ENCODE data around the gene B3GALT6.

The B3GALT6 gene

GRCh38 chr1:1232796-1233566, 944 bp downstream of the B3GALT6 start:
- DNase-seq (ENCODE audit: low read depth): no peak

- no peak for DNase-seq (ENCODE audit: low read depth)
Measured at GRCh38 chr1:1233567-1233892, 1.5 kb downstream of the B3GALT6 start.

GRCh38 chr1:1234180-1234808, 2.3 kb downstream of the B3GALT6 start:
- DNase-seq (ENCODE audit: low read depth): no peak

DNA sequence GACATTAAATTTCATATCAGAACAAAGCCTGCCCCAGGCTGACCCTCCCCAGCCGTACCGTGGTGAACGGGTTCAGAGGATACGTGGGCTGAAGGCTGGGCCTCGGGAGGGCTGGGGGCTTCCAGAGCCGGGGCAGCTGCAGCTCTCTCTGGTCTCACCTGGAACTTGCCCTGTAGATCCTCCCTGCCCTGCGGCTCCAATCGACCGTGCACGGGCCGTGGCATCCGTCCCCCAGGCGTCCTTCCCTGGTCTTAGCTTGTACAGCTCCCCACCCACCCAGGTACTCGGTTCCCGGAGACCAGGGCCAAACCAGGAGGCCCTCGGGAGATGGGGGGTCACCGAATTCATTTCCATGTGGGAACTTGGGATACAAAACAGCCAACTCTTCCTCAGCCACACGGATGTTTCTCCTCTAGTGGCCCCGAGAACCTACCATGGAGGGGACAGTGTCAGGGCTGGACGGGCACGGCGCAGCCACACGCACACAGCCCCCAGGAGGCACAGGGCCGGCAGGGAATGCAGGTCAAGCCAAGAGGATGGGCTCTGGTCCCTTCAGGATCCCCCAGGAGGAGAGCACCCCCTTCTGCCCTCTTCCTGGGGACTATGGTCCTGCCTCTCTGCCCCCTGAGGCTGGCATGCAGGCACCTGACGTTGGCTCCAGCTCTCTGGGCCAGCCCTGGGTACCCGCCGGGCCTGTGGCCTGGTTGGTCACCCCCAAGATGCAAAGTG, 3.1 kb downstream of the B3GALT6 start:
- no peak for DNase-seq (ENCODE audit: low read depth)

DNA sequence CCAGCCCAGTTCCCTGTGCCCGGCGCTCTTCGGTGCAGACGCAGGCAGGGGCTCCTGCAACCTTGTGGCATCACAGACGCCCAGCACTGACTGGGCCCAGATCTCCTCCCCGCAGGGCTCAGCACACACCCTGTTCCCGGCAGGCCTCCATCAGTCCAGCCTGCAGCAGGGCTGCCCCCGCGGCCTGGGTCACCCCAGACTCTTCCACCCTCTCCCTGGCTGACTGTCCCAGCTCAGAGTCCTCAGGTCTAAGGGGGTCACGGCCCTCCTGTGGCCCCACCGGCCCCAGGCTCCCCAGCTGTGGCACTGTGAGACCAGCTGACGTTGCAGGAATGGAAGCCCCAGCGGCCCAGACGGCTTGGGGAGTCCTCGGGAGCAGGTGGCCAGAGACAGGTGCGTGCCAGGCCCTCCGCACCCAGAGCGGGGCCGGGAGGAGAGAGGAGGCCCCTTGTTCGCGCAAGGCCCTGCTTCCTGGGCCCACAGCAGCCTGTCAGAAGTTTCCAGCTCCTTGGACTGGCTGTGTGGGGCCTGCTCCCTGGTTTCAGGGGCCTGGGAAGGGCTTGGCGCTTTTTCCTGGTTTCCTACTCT, 4.2 kb downstream of the B3GALT6 start:
- no peak for DNase-seq (ENCODE audit: low read depth)

DNA sequence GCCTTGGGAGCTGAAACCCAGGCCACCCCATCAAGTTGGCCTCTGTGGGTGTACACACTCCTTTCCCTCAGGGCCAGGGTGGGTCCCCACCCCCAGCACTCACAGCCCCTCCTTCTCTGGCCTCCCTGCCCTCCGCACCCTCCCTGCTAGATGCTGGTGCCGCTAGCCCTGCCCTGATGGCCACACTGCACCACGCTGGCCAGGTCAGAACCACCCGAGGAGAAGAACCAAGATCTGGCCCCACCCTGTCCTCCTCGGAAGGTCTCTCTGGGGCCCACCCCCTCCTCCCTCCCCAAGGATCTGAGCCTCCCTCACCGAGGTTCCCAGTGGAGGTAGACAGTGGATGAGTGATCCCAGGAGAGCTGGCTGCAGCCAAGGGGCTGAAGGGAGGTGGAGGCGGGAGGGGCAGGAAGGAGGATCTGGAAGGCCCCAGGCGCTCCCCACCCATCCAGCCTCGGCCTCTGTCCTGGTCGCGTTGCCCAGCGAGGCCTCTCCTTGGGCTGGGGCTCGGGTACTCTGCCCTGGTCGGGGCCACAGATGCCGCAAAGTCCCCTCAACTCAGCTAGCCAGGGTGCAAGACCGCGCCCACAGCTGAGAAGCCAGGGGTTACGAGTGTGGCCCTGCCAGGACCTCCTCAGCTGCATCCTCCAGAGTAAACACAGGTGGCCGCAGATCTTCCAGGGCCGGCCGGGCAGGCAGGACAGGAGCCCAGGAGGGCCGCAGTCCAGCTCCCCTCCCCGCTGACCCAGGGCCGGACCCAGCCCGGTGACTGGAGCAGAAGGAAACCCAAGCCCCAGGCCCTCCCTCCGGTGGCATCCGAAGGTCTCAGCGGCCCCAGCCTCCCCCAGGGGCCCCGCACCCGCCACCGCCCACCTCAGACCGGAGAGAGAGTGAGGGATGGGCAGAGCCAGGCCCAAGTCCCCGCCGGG, 5.2 kb downstream of the B3GALT6 start:
- DNase-seq (ENCODE audit: low read depth): no peak

- DNase-seq (ENCODE audit: low read depth): no peak
Measured at GRCh38 chr1:1237874-1238701, 6.1 kb downstream of the B3GALT6 start.

- no peak for DNase-seq (ENCODE audit: low read depth)
Measured at GRCh38 chr1:1238702-1239178, 6.7 kb downstream of the B3GALT6 start.

GRCh38 chr1:1239227-1239613, 7.2 kb downstream of the B3GALT6 start:
- DNase-seq (ENCODE audit: low read depth): no peak

- DNase-seq (ENCODE audit: low read depth): no peak
Measured at GRCh38 chr1:1239614-1240347, 7.7 kb downstream of the B3GALT6 start.

DNA sequence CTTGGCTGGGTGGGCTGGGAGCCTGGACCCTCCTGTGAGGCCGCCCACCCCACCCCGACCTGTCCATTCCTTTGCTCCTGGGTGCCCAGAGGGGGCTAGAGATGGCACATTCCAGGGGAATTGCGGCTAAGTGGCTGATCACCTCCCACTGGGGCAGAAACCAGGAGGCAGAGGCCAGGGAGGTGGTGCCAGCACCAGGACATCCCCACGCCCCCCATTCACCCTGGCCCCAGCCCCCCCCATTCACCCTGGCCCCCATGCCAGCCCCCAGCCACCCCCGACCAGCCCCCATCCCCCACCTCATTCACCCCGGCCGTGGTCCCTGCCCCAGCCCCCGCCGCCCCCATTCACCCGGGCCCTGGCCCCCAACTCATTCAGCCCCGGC, 8.3 kb downstream of the B3GALT6 start:
- no peak for DNase-seq (ENCODE audit: low read depth)

- no peak for DNase-seq (ENCODE audit: low read depth)
Measured at GRCh38 chr1:1240822-1241587, 9.0 kb downstream of the B3GALT6 start.

DNA sequence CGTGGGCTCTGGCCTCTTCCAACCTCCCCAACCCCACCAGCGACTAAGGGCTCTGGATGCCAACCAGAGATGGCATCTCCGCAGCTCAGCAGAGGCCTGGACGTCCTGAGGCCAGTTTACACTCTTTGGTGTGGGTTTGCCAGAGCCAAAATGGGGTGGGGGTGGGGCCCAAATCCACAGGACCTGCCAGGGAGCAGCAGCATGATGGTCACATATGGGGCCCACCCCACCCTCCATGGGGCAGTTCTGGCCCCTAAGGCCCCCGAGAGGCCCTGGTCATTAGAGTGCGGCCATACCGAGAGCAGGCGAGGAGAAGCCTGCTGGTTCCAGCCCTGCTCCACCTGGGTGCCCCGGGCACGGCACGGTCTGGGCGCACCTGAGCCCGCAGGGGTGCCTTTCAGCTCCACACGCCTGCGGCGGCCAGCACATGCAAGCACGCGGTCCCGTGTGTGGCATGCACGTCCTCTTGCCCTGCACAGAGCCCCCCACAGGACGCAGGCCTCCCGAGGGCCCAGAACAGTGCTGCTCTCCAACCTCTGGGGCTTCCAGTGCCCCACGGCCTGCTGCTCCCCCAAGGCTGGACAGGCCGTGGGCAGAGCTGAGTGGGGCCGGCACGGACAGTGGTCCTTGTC, 9.7 kb downstream of the B3GALT6 start:
- DNase-seq (ENCODE audit: low read depth): no peak

- no peak for DNase-seq (ENCODE audit: low read depth)
Measured at GRCh38 chr1:1242461-1243265, 10.6 kb downstream of the B3GALT6 start.

- no peak for DNase-seq (ENCODE audit: low read depth)
Measured at GRCh38 chr1:1243266-1243660, 11.2 kb downstream of the B3GALT6 start.

DNA sequence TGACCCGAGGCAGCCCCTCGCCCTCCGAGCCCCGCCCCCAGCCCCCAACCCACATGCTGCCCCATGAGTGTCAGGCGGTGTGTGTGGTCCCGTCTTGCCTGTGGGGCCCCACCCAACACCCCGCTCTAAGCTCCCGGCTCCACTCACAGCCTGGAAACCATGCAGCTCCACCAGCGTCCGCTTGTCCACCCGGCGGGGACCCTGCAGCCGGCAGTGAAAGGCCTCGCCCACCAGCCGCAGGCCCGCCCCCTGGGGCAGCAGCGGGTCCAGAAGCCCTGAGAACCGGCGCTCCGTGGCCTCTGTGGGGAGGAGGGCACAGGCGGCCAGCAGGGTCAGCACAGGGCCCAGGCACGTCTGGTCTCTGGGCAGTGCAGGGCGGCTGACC, 11.8 kb downstream of the B3GALT6 start:
- no peak for DNase-seq (ENCODE audit: low read depth)

GRCh38 chr1:1244192-1244811, 12.3 kb downstream of the B3GALT6 start:
- no peak for DNase-seq (ENCODE audit: low read depth)

All from GM04503 (cell line).